HCT116 (cell line): ENCODE results near the gene TXNL1. TPM values are rescaled to one million over a fixed set of nuclear protein-coding genes. Genes with fewer than 3 reads are reported as not detected.
A peak's percentile ranks its signal among the peaks of the same experiment; 100 is the strongest.

Source experiments
- ATAC-seq: fragments of 200-7000 bp; cut with Tn5 transposase; 2 replicates; pipeline ENCODE4 v1.9.1; 2020; ENCODE audit warnings: mild to moderate bottlenecking, moderate library complexity
- BruUV-seq: library from RNA; stranded (reverse); fragments of 400-500 nt; replicated peaks from 2 replicates; lab custom pipeline; 2021; lab: Mats Ljungman, UMichigan
- CTCF ChIA-PET: fragments of 300-600 bp; sonication (Branson Sonifier 250); formaldehyde crosslinking; loops from one replicate; lab custom pipeline; 2021; ENCODE audit warnings: antibody characterized with exemption; lab: Charles Lee
- POLR2A ChIA-PET: fragments of 300-600, 350-600 bp; sonication (Branson Sonifier 250); formaldehyde crosslinking; loops from one replicate; lab custom pipeline; 2021; ENCODE audit warnings: antibody characterized with exemption; lab: Charles Lee
- RAD21 ChIA-PET, 2 experiments: fragments of 300-600 bp; sonication (Branson Sonifier 250); formaldehyde crosslinking; loops; one replicate each; lab custom pipeline; 2023; ENCODE audit warnings: low total read pairs in 2 of 2; ENCODE audit not compliant: uncharacterized antibody in 2 of 2, unreplicated experiment in 2 of 2, low non-redundant PET in 1 of 2; lab: Charles Lee
- DNase-seq: peaks from one replicate; pipeline ENCODE4 v3.0.0-alpha.2; 2010; ENCODE audit warnings: low read depth, low spot score
- H2AFZ ChIP-seq: fragments of 200-600 bp; shearing (Covaris generic), sonication (generic); 2 replicates; pipeline ENCODE4 v1.6.1; 2017; ENCODE audit warnings: low read depth, mixed run types, mixed read lengths, antibody characterized with exemption, low read length; ENCODE audit not compliant: poor library complexity, severe bottlenecking
- H3K27ac ChIP-seq: 2 replicates; pipeline ENCODE4 v1.5.1; 2012; ENCODE audit warnings: low read depth, low read length
- H3K27me3 ChIP-seq: fragments of 200-600 bp; sonication (generic); 2 replicates; pipeline ENCODE4 v1.6.1; 2016; ENCODE audit warnings: mixed run types, low read length, mixed read lengths; ENCODE audit not compliant: insufficient read depth
- H3K36me3 ChIP-seq, 2 experiments: fragments of 200-500 bp in 1 of 2; fragments of 200-600 bp in 1 of 2; sonication (Bioruptor generic) in 1 of 2; sonication (generic) in 1 of 2; 2 replicates each; pipeline versions ENCODE4 v1.5.1 to v1.6.1; 2014 to 2016; ENCODE audit warnings: low read length in 2 of 2, inconsistent platforms in 1 of 2, mixed read lengths in 1 of 2, mixed run types in 1 of 2; ENCODE audit not compliant: insufficient read depth in 2 of 2, control insufficient read depth in 1 of 2
- H3K4me1 ChIP-seq, 2 experiments: fragments of 200-600 bp in 1 of 2; sonication (generic) in 1 of 2; 2 replicates each; pipeline versions ENCODE4 v1.5.1 to v1.6.1; 2012 to 2017; ENCODE audit warnings: low read length in 2 of 2, inconsistent platforms in 1 of 2, mild to moderate bottlenecking in 1 of 2, mixed read lengths in 1 of 2, mixed run types in 1 of 2, moderate library complexity in 1 of 2; ENCODE audit not compliant: insufficient read depth in 2 of 2, control insufficient read depth in 1 of 2
- H3K4me2 ChIP-seq: fragments of 200-600 bp; sonication (generic); 2 replicates; pipeline ENCODE4 v1.6.1; 2017; ENCODE audit warnings: mixed run types, low read length, mixed read lengths
- H3K4me3 ChIP-seq, 2 experiments: fragments of 200-600 bp in 1 of 2; sonication (generic) in 1 of 2; replicated peaks in 1 of 2; 2 replicates each; pipeline ENCODE4 v1.5.1; 2011 to 2016; ENCODE audit warnings: low read length in 2 of 2, control low read depth in 1 of 2, low read depth in 1 of 2, mild to moderate bottlenecking in 1 of 2, mixed read lengths in 1 of 2, mixed run types in 1 of 2
- H3K79me2 ChIP-seq: fragments of 200-600 bp; sonication (generic); 2 replicates; pipeline ENCODE4 v1.6.1; 2017; ENCODE audit warnings: mild to moderate bottlenecking, mixed run types, low read length, moderate library complexity, mixed read lengths; ENCODE audit not compliant: insufficient read depth
- H3K9ac ChIP-seq: fragments of 200-600 bp; sonication (generic); 2 replicates; pipeline ENCODE4 v1.6.1; 2016; ENCODE audit warnings: low read length, mixed read lengths
- H3K9me2 ChIP-seq: fragments of 200-600 bp; sonication (generic), shearing (Covaris generic); 2 replicates; pipeline ENCODE4 v1.6.1; 2017; ENCODE audit warnings: mixed run types, mild to moderate bottlenecking, moderate library complexity; ENCODE audit not compliant: insufficient read depth
- H3K9me3 ChIP-seq, 2 experiments: fragments of 200-500 bp in 1 of 2; fragments of 200-600 bp in 1 of 2; sonication (Bioruptor generic) in 1 of 2; sonication (generic) in 1 of 2; 2 replicates each; pipeline ENCODE4 v1.6.1; 2014 to 2017; ENCODE audit warnings: low read length in 2 of 2, mixed read lengths in 2 of 2, inconsistent platforms in 1 of 2, low read depth in 1 of 2, mild to moderate bottlenecking in 1 of 2, mixed run types in 1 of 2, moderate library complexity in 1 of 2; ENCODE audit not compliant: control insufficient read depth in 1 of 2, insufficient read depth in 1 of 2
- H4K20me1 ChIP-seq: fragments of 200-600 bp; sonication (generic), shearing (Covaris generic); 2 replicates; pipeline ENCODE4 v1.6.1; 2017; ENCODE audit warnings: mixed run types, mild to moderate bottlenecking, moderate library complexity; ENCODE audit not compliant: insufficient read depth
- CBX3 ChIP-seq: IDR thresholded peaks from 2 replicates; pipeline ENCODE4 v1.6.1; 2012; ENCODE audit warnings: low read depth
- CEBPB ChIP-seq: IDR thresholded peaks from 2 replicates; pipeline ENCODE4 v1.6.1; 2012; ENCODE audit warnings: low read depth
- EGR1 ChIP-seq: IDR thresholded peaks from 2 replicates; pipeline ENCODE4 v1.6.1; 2012; ENCODE audit warnings: low read depth
- ELF1 ChIP-seq: IDR thresholded peaks from 2 replicates; pipeline ENCODE4 v1.6.1; 2012; ENCODE audit warnings: low read depth, borderline replicate concordance
- EZH2 ChIP-seq: fragments of 200-600 bp; sonication (generic); IDR thresholded peaks from 2 replicates; pipeline ENCODE4 v1.6.1; 2017; ENCODE audit warnings: antibody characterized with exemption, mixed run types
- JUND ChIP-seq: IDR thresholded peaks from 2 replicates; pipeline ENCODE4 v1.6.1; 2012
- POLR2A ChIP-seq: IDR thresholded peaks from 2 replicates; pipeline ENCODE4 v1.7.0; 2011; ENCODE audit warnings: borderline replicate concordance; ENCODE audit not compliant: insufficient read depth, insufficient read length; ENCODE audit errors: extremely low read depth
- RAD21 ChIP-seq: IDR thresholded peaks from 2 replicates; pipeline ENCODE4 v1.6.1; 2012; ENCODE audit warnings: low read depth, mild to moderate bottlenecking
- SIN3A ChIP-seq: IDR thresholded peaks from 2 replicates; pipeline ENCODE4 v1.6.1; 2012; ENCODE audit warnings: low read depth
- SP1 ChIP-seq: IDR thresholded peaks from 2 replicates; pipeline ENCODE4 v1.6.1; 2012; ENCODE audit warnings: low read depth
- SRF ChIP-seq: IDR thresholded peaks from 2 replicates; pipeline ENCODE4 v1.6.1; 2012; ENCODE audit warnings: low read depth
- YY1 ChIP-seq: IDR thresholded peaks from 2 replicates; pipeline ENCODE4 v1.6.1; 2011; ENCODE audit warnings: low read length, low read depth, moderate library complexity, mild to moderate bottlenecking; ENCODE audit not compliant: insufficient replicate concordance; ENCODE audit errors: extremely low read depth
- ZFX ChIP-seq: fragments of 450-650 bp; IDR thresholded peaks from 2 replicates; pipeline ENCODE4 v1.6.1; 2017
- ZNF274 ChIP-seq: fragments of 200-500 bp; sonication (Bioruptor generic); IDR thresholded peaks from 2 replicates; pipeline ENCODE4 v1.6.1; 2014; ENCODE audit warnings: mild to moderate bottlenecking, low read depth, low read length, inconsistent platforms
- intact Hi-C: fragments of 100-400 bp; cut with micrococcal nuclease; formaldehyde crosslinking; loops from 2 replicates; pipeline ENCODE4 v1.10.0; 2022
- total RNA-seq: library from RNA; stranded (reverse); gene quantifications from one replicate; pipeline ENCODE4 v1.2.1, GENCODE V29; 2021; ENCODE audit not compliant: unreplicated experiment
- TF ChIP-seq, protein P1 (sequence below), 3 experiments: fragments of 200-600 bp in 1 of 3; sonication (generic) in 1 of 3; IDR thresholded peaks in 2 of 3; conservative IDR thresholded peaks in 1 of 3; 2 replicates each; pipeline ENCODE4 v1.5.1; 2012 to 2017; ENCODE audit warnings: low read depth in 2 of 3, low read length in 2 of 3, antibody characterized with exemption in 1 of 3, borderline replicate concordance in 1 of 3, control low read depth in 1 of 3, mild to moderate bottlenecking in 1 of 3, mixed read lengths in 1 of 3, mixed run types in 1 of 3, moderate library complexity in 1 of 3; ENCODE audit not compliant: insufficient read depth in 1 of 3
- TF ChIP-seq, protein P2 (sequence below): IDR thresholded peaks from 2 replicates; pipeline ENCODE4 v1.6.1; 2012

Gene TXNL1
- total RNA-seq, 1 experiment from 2014 or later = 86.5 TPM

DNA sequence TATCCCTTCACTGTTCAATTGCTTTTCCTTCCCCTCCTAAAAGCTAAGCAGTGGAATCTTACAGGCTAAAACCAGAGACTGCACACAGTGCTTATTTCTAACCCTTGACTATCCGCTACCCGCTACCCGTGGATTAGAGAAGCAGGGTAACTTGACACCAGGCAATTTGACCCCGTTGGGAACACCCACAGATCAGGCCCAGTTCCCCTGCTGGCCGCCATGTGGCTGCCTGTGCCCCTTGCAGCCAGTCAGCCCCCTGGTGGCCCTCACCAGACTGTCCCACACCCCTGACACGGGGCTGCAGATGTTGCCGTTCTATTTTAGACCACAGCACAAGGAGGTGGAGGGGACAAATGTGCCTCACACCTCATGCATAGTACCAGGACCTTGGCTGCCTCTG lies 74.8 kb downstream of the TXNL1 start:
- no peaks in the 10 kb centered on the region for H3K36me3 ChIP-seq
- H3K79me2 ChIP-seq = no peaks in the 10 kb centered on the region
- ChIA-PET RAD21 (no interaction called here), CTCF (no interaction called here), POLR2A (no interaction called here)
- no peaks in the 10 kb centered on the region for H4K20me1 ChIP-seq
- no peak overlapping the region for H2AFZ ChIP-seq
- no peak overlapping the region for H3K27ac ChIP-seq
- intact Hi-C loops = no loop called here
- peaks cover 0 to 2% of the 10 kb centered on the region in 2 experiments; a peak in 3 of 4 replicates for H3K4me1 ChIP-seq
- ATAC-seq = peak; percentile 94
- H3K9ac ChIP-seq = no peak overlapping the region
- no peak for TF ChIP-seq SRF
- no peak for TF ChIP-seq ELF1
- TF ChIP-seq RAD21 = peak; percentile 11; the same call in 1 of the 2 replicates
- TF ChIP-seq, protein P1, sequence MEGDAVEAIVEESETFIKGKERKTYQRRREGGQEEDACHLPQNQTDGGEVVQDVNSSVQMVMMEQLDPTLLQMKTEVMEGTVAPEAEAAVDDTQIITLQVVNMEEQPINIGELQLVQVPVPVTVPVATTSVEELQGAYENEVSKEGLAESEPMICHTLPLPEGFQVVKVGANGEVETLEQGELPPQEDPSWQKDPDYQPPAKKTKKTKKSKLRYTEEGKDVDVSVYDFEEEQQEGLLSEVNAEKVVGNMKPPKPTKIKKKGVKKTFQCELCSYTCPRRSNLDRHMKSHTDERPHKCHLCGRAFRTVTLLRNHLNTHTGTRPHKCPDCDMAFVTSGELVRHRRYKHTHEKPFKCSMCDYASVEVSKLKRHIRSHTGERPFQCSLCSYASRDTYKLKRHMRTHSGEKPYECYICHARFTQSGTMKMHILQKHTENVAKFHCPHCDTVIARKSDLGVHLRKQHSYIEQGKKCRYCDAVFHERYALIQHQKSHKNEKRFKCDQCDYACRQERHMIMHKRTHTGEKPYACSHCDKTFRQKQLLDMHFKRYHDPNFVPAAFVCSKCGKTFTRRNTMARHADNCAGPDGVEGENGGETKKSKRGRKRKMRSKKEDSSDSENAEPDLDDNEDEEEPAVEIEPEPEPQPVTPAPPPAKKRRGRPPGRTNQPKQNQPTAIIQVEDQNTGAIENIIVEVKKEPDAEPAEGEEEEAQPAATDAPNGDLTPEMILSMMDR (IDR thresholded peaks at IDR 0.05 in 2 of 3, conservative IDR thresholded peaks at IDR 0.05 in 1 of 3; ENCODE audit: borderline replicate concordance in 1 of 3, insufficient read depth in 1 of 3, low read depth in 2 of 3, low read length in 2 of 3) = peak; percentile 24 to 63 (median 60); a peak in 5 of 6 replicates
- TF ChIP-seq CEBPB = no peak
- TF ChIP-seq JUND = no peak
- no peak for TF ChIP-seq EGR1
- no peak overlapping the region for H3K4me3 ChIP-seq
- peak; percentile 10 for DNase-seq
- H3K9me2 ChIP-seq = no peaks in the 10 kb centered on the region
- no peaks in the 10 kb centered on the region for H3K9me3 ChIP-seq
- no peak overlapping the region for H3K4me2 ChIP-seq
- peaks cover 7% of the 10 kb centered on the region; the same call in 1 of the 2 replicates for H3K27me3 ChIP-seq
- no TSS peak for BruUV-seq

DNA sequence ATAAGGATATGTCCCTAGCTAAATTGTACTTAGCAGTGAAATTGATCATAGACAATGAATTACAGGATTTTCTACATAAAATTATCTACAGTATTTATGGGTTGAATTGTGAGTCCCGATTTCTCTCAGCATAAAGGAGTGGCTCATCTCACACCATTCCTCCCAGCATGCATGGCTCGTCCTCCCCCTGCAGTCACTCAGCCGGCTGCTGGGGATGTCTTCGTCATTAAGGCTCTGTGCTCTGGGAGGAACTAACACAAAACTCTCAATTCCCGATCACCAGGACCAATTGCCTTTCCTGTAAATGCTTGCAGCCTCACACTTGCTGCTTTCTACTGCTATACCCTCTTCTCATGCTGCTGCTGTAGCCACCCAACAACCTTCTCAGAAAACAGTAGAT lies 75.9 kb downstream of the TXNL1 start:
- H3K4me2 ChIP-seq = no peak overlapping the region
- TF ChIP-seq EGR1 = no peak
- no peak for TF ChIP-seq SRF
- TF ChIP-seq CBX3 = no peak
- no peak for TF ChIP-seq SP1
- TF ChIP-seq POLR2A = no peak
- no peak for TF ChIP-seq JUND
- no peak for TF ChIP-seq SIN3A
- TF ChIP-seq ZNF274 = no peak
- TF ChIP-seq ZFX = no peak
- TF ChIP-seq EZH2 = no peak
- TF ChIP-seq, protein P2, sequence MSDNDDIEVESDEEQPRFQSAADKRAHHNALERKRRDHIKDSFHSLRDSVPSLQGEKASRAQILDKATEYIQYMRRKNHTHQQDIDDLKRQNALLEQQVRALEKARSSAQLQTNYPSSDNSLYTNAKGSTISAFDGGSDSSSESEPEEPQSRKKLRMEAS = no peak
- TF ChIP-seq, protein P1 (IDR thresholded peaks at IDR 0.05 in 2 of 3, conservative IDR thresholded peaks at IDR 0.05 in 1 of 3; ENCODE audit: borderline replicate concordance in 1 of 3, insufficient read depth in 1 of 3, low read depth in 2 of 3, low read length in 2 of 3) = no peak
- TF ChIP-seq RAD21 = no peak
- TF ChIP-seq CEBPB = no peak
- no peak for TF ChIP-seq YY1

More for the DNA sequence above, 75.9 kb downstream of the TXNL1 start:
- Histone ChIP-seq H3K27ac (no peak overlapping the region), H3K9me2 (no peaks in the 10 kb centered on the region), H3K9ac (no peak overlapping the region), H3K9me3 (no peaks in the 10 kb centered on the region), H3K4me3 (no peak overlapping the region), H3K4me1 (peaks cover 0 to 2% of the 10 kb centered on the region in 2 experiments; a peak in 3 of 4 replicates), H2AFZ (no peak overlapping the region), H3K36me3 (no peaks in the 10 kb centered on the region), H4K20me1 (no peaks in the 10 kb centered on the region), H3K79me2 (no peaks in the 10 kb centered on the region), H3K27me3 (peaks cover 7% of the 10 kb centered on the region; the same call in 1 of the 2 replicates)
- intact Hi-C loops = no loop called here
- ChIA-PET POLR2A (no interaction called here), RAD21 (no interaction called here), CTCF (no interaction called here)
- DNase-seq = no peak
- no TSS peak for BruUV-seq
- no peak for ATAC-seq
